ENCODE measurements around the gene GTF2H4.

GTF2H4 gene

DNA sequence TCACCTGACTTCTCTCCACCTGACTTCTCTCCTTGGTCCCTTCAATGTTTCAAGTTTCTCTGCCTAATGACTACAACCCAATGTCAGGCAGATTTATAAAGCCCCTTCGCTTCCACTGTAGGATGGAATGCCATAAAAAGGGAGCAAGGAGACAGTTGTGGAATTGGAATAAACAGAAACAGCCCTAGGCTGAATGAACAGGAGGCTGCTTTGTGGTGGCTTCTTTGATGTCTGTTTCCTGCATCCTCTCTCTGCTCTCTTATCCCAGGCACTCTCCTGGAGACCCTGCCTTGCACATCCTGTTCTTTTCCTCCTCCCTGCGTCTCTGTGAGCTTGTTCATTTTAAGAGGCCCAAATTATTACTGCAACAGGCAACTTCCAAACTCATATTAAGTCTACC is 49.7 kb downstream of the GTF2H4 start:
- no peak for DNase-seq

DNA sequence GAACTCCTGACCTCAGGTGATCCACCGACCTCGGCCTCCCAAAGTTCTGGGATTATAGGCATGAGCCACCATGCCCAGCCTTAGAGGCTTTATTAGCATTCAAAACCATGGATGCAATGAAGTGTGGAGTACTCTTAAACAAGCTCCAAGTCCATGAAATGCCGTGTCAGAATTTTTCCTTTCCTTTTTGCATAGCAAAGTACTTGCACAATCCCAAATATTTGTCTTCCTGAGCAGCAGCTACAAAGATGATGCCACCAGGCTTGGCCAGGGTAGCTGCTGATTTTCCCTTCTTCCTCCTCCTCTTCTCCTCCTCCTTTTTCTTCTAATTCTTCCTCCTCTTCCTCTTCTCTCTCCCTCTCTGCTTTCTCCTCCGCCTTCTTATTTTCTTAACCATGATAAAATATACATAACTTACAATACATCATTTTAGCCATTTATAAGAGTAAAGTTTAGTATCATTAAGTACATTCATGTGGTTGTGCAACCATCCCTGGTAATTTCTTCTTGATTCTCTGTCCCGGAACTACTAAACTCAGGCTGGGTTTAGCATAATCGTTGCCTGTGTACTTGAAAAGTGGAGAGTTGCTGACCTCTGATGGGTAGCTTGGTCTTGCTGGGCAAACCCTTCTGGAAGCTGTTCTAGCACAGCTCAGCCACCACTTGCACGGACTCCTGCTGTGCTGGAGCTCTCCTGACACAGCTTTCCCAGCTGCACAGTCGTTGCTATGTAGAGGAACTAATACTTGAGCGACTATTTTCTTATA is 53.1 kb downstream of the GTF2H4 start:
- DNase-seq, result no peak

DNA sequence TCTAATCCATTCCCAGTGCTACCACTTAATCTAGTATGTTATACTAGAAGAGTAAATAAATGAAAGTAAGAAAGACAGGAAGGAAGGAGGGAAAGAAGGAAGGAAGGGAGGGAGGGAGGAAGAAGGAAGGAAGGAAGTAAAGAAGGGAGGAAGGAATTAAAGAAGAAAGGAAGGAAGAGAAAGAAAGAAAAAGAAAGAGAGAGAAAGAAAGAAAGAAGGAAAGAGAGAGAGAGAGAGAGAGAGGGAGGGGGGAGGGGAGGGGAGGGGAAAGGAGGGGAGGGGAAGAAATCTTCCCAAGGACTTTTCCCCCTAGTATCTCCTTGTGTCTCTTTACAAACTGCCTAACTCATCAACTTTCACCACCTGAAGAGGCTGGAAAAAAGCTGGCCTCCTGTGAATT is 54.7 kb downstream of the GTF2H4 start:
- no peak for DNase-seq

DNA sequence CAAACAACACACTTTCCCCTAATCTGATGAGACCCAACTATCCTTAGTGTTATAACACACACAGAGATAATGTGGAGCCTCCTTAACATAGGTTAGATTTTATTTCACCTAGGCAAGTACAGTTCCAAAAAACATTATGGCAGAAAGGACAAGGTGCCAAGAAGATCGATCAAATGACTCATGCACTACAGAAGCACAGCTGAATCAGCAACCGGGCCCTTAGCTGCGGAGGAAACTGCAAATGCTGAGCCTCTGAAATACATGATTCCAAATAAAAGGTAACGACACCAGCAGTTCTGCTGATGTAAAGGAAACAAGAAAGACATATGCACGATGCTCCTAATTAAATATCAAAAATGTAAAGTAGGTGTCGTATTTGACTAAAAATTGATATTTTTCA is 55.6 kb downstream of the GTF2H4 start:
- DNase-seq, result no peak
